PC-3 (cell line): ENCODE data around the gene RTN4. TPM values are rescaled to one million over a fixed set of nuclear protein-coding genes. Genes with fewer than 3 reads are reported as not detected.
A peak's percentile ranks its signal among the peaks of the same experiment; 100 is the strongest.

Experiments
- ATAC-seq: fragments of 200-7000 bp; cut with Tn5 transposase; 2 replicates; pipeline ENCODE4 v1.9.1; 2020; ENCODE audit warnings: mild to moderate bottlenecking, moderate library complexity
- BruUV-seq: library from RNA; stranded (reverse); fragments of 400-500 nt; replicated peaks from 2 replicates; lab custom pipeline; 2021; lab: Mats Ljungman, UMichigan
- CTCF ChIA-PET: fragments of 300-600 bp; sonication (Branson Sonifier 250); formaldehyde crosslinking; loops from one replicate; lab custom pipeline; 2022; ENCODE audit warnings: antibody characterized with exemption; lab: Charles Lee
- POLR2A ChIA-PET: fragments of 300-600 bp; sonication (Branson Sonifier 250); formaldehyde crosslinking; loops from one replicate; lab custom pipeline; 2022; ENCODE audit warnings: antibody characterized with exemption; ENCODE audit not compliant: unreplicated experiment; lab: Charles Lee
- DNase-seq: peaks from one replicate; pipeline ENCODE4 v3.0.0-alpha.2; 2015
- H2AFZ ChIP-seq: fragments of 300-600 bp; sonication (generic); 2 replicates; pipeline ENCODE4 v1.6.0; 2016; ENCODE audit warnings: antibody characterized with exemption, low read length
- H3F3A ChIP-seq: fragments of 300-600 bp; sonication (generic); one replicate; pipeline ENCODE4 v1.6.0; 2017; ENCODE audit warnings: antibody characterized with exemption, low read length, control low read depth, mild to moderate bottlenecking; ENCODE audit not compliant: unreplicated experiment
- H3K27ac ChIP-seq: fragments of 300-600 bp; sonication (generic); 2 replicates; pipeline ENCODE4 v1.5.1; 2016; ENCODE audit warnings: mild to moderate bottlenecking, low read length
- H3K27me3 ChIP-seq: fragments of 300-600 bp; sonication (generic); 2 replicates; pipeline ENCODE4 v1.6.1; 2016; ENCODE audit warnings: low read length, mixed read lengths
- H3K36me3 ChIP-seq: fragments of 300-600 bp; sonication (generic); 2 replicates; pipeline ENCODE4 v1.6.1; 2016; ENCODE audit warnings: low read depth, mixed run types, low read length, mixed read lengths
- H3K4me1 ChIP-seq: fragments of 300-600 bp; sonication (generic); 2 replicates; pipeline ENCODE4 v1.5.1; 2016; ENCODE audit warnings: low read length; ENCODE audit not compliant: insufficient read depth
- H3K4me2 ChIP-seq: fragments of 300-600 bp; sonication (generic); 2 replicates; pipeline ENCODE4 v1.6.0; 2016; ENCODE audit warnings: low read length
- H3K4me3 ChIP-seq: fragments of 300-600 bp; sonication (generic); 2 replicates; pipeline ENCODE4 v1.5.1; 2016; ENCODE audit warnings: mild to moderate bottlenecking, low read length, mixed read lengths
- H3K79me2 ChIP-seq: fragments of 300-600 bp; sonication (generic); 2 replicates; pipeline ENCODE4 v1.6.1; 2017; ENCODE audit warnings: low read length, mixed read lengths
- H3K9ac ChIP-seq: fragments of 300-600 bp; sonication (generic); 2 replicates; pipeline ENCODE4 v1.6.0; 2016; ENCODE audit warnings: mild to moderate bottlenecking, low read length
- H3K9me2 ChIP-seq: fragments of 300-600 bp; sonication (generic); replicated peaks from 2 replicates; pipeline ENCODE4 v1.6.1; 2016; ENCODE audit warnings: mixed run types, low read length, mixed read lengths
- H3K9me3 ChIP-seq: fragments of 300-600 bp; sonication (generic); 2 replicates; pipeline ENCODE4 v1.6.1; 2016; ENCODE audit warnings: low read length, mixed read lengths
- H4K20me1 ChIP-seq: fragments of 300-600 bp; sonication (generic); 2 replicates; pipeline ENCODE4 v1.6.1; 2016; ENCODE audit warnings: low read length, mixed read lengths
- CTCF ChIP-seq: fragments of 300-600 bp; sonication (generic); conservative IDR thresholded peaks from 2 replicates; pipeline ENCODE4 v1.5.1; 2017; ENCODE audit warnings: antibody characterized with exemption, low read depth, mild to moderate bottlenecking, low read length
- EZH2 ChIP-seq: fragments of 300-600 bp; sonication (generic); IDR thresholded peaks from one replicate; pipeline ENCODE4 v1.6.1; 2017; ENCODE audit warnings: antibody characterized with exemption, mild to moderate bottlenecking, low read length; ENCODE audit not compliant: unreplicated experiment
- EZH2phosphoT487 ChIP-seq: fragments of 300-600 bp; sonication (generic); IDR thresholded peaks from 2 replicates; pipeline ENCODE4 v1.6.1; 2018; ENCODE audit warnings: mild to moderate bottlenecking, antibody characterized with exemption, low read length, borderline replicate concordance
- intact Hi-C: fragments of 100-400 bp; cut with micrococcal nuclease; formaldehyde crosslinking; loops from 2 replicates; pipeline ENCODE4 v1.9.0; 2023
- total RNA-seq: library from RNA; depleted of rRNA; stranded (reverse); fragments of >200 nt; gene quantifications from 2 replicates; pipeline ENCODE4 v1.2.3, GENCODE V29; 2014

RTN4 gene
- total RNA-seq, 1 experiment from 2014 or later: 150 TPM

GRCh38 chr2:54988612-54989011 is 61.6 kb downstream of the RTN4 start:
- peaks cover 86% of the 10 kb centered on the region for H3K79me2 ChIP-seq
- no peak overlapping the region for H3K9ac ChIP-seq
- no TSS peak for BruUV-seq
- H3K4me1 ChIP-seq: peaks cover 30% of the 10 kb centered on the region
- H3K9me2 ChIP-seq: no peaks in the 10 kb centered on the region
- CTCF ChIA-PET: no interaction called here
- POLR2A ChIA-PET: no interaction called here
- peaks cover 28% of the 10 kb centered on the region for H3K36me3 ChIP-seq
- TF ChIP-seq EZH2phosphoT487 (no peak), EZH2 (no peak), CTCF (no peak)
- no peak overlapping the region for H3K27ac ChIP-seq
- no peaks in the 10 kb centered on the region for H3K27me3 ChIP-seq
- H2AFZ ChIP-seq: no peak overlapping the region
- ATAC-seq (no peak), DNase-seq (no peak)
- no peak overlapping the region for H3K4me3 ChIP-seq
- H4K20me1 ChIP-seq: peaks cover 37% of the 10 kb centered on the region
- H3K4me2 ChIP-seq: no peak overlapping the region
- intact Hi-C loops: no loop called here
- peaks cover 16% of the 10 kb centered on the region for H3F3A ChIP-seq
- no peaks in the 10 kb centered on the region for H3K9me3 ChIP-seq

- H3K79me2 ChIP-seq: peaks cover 78% of the 10 kb centered on the region
- peaks cover 26% of the 10 kb centered on the region for H3K36me3 ChIP-seq
- intact Hi-C loops: no loop called here
- TSS peak; percentile 7 for BruUV-seq
- 0 out of 2 replicates have a peak, but pooled peaks cover 19% of the 10 kb centered on the region for H4K20me1 ChIP-seq
- H3F3A ChIP-seq: peaks cover 16% of the 10 kb centered on the region
- TF ChIP-seq EZH2 (no peak), EZH2phosphoT487 (no peak), CTCF (no peak)
- no peak overlapping the region for H3K27ac ChIP-seq
- H3K9me3 ChIP-seq: no peaks in the 10 kb centered on the region
- no peak overlapping the region for H3K9ac ChIP-seq
- DNase-seq (no peak), ATAC-seq (no peak)
- POLR2A ChIA-PET: no interaction called here
- no peak overlapping the region for H2AFZ ChIP-seq
- H3K4me3 ChIP-seq: no peak overlapping the region
- CTCF ChIA-PET: no interaction called here
- peaks cover 44% of the 10 kb centered on the region for H3K4me1 ChIP-seq
- H3K27me3 ChIP-seq: no peaks in the 10 kb centered on the region
- H3K9me2 ChIP-seq: no peaks in the 10 kb centered on the region
- no peak overlapping the region for H3K4me2 ChIP-seq
Observed at GRCh38 chr2:54986264-54986663, 64.0 kb downstream of the RTN4 start.

DNA sequence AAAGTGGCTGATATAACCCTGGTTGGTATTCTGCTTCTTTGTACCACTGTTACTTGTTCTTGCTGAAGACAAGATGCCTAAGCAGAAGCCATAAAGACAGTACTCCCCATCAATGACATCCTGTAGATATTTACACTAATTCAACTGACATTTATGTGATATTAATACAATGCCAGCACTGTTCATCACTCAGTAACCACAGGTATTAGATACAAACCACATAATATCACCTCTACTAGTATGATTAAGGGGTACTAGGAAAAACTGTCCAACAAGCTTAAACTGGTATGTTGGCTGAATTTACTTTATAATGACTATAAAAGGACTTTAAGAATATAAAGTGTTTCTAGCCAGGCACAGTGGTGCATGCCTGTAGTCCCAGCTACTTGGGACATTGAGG is 65.8 kb downstream of the RTN4 start:
- Histone ChIP-seq H3K36me3 (peaks cover 34% of the 10 kb centered on the region), H3K4me3 (0 out of 2 replicates have a peak overlapping the region, but pooled peaks have one; percentile 3), H3F3A (peaks cover 16% of the 10 kb centered on the region), H2AFZ (no peak overlapping the region), H3K9ac (no peak overlapping the region), H3K27ac (peak overlapping the region; percentile 80), H3K9me2 (no peaks in the 10 kb centered on the region), H3K79me2 (peaks cover 77% of the 10 kb centered on the region), H3K4me2 (peak overlapping the region; percentile 50), H4K20me1 (0 out of 2 replicates have a peak, but pooled peaks cover 24% of the 10 kb centered on the region), H3K9me3 (no peaks in the 10 kb centered on the region), H3K4me1 (peaks cover 62% of the 10 kb centered on the region), H3K27me3 (no peaks in the 10 kb centered on the region)
- ChIA-PET CTCF (interaction anchor here (1.0 kb wide), 1 partner anchor 85 kb away, joined by 3 read pairs; no protein-coding TSS in a partner anchor), POLR2A (no interaction called here)
- BruUV-seq: no TSS peak
- intact Hi-C loops: loop anchor here (2.0 kb wide), 1 partner anchor 28 kb away; no protein-coding TSS in a partner anchor
- ATAC-seq (peak; percentile 70), DNase-seq (peak; percentile 84)
- TF ChIP-seq EZH2 (no peak), EZH2phosphoT487 (no peak), CTCF (no peak)
